ENCODE measurements around the gene BMF. TPM values are rescaled to one million over a fixed set of nuclear protein-coding genes. Genes with fewer than 3 reads are reported as not detected.

The BMF gene
- total and polyA plus RNA-seq, 2 donors (not counting 1 experiment from before 2014, with no cell fraction given): 2.2 to 8.6 TPM

DNA sequence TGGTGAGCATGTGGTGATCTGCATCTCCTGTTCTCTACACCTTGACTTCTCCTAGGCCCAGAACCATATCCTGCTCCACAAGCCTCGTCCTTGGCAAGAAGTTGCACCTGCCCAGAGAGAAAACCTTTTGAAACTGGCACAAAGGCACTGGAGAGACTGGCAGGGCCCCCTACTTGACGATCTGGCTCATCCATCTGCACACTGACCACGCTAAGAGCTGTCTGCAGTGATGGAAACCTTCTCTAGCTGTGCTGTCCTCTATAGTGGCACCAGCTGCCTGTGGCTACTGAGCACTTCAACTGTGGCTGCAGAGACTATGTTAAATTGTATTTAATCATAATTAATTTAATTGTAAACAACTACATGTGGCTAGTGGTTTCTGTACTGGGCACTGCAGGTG, 43.5 kb downstream of the BMF start:
- no peaks in the 10 kb centered on the region for H4K20me1 ChIP-seq (ENCODE audit: control insufficient read depth, extremely low read depth, insufficient read depth, low read length)
- H3K4me1 ChIP-seq (ENCODE audit: control insufficient read depth, extremely low read depth, insufficient read depth, low read length): peaks cover 15% of the 10 kb centered on the region
- DNase-seq (ENCODE audit: low read depth in 2 of 2): no peak
- no peaks in the 10 kb centered on the region for H3K36me3 ChIP-seq (ENCODE audit: control insufficient read depth, insufficient read depth, low read length)
- H3K9ac ChIP-seq (ENCODE audit: insufficient read depth, low read length): no peak overlapping the region
- TF ChIP-seq EZH2 (IDR thresholded peaks at IDR 0.05; ENCODE audit: low read length, missing control alignments): no peak
- TF ChIP-seq CTCF (conservative IDR thresholded peaks at IDR 0.05 in 1 of 2, IDR thresholded peaks at IDR 0.05 in 1 of 2; ENCODE audit: low read depth in 1 of 2, low read length in 2 of 2): no peak
- H3K27me3 ChIP-seq (ENCODE audit: control insufficient read depth, insufficient read depth, low read length): no peaks in the 10 kb centered on the region
- H3K79me2 ChIP-seq (ENCODE audit: control insufficient read depth, insufficient read depth, low read length): no peaks in the 10 kb centered on the region
- no peaks in the 10 kb centered on the region for H3K9me3 ChIP-seq (ENCODE audit: control insufficient read depth, insufficient read depth, low read depth, low read length)
- no peak overlapping the region for H3K4me2 ChIP-seq (ENCODE audit: extremely low read depth, insufficient read depth, low read length)
- H2AFZ ChIP-seq (ENCODE audit: low read length): no peak overlapping the region
- no peak overlapping the region for H3K4me3 ChIP-seq (replicated peaks in 1 of 4; ENCODE audit: control extremely low read depth in 1 of 4, insufficient read depth in 1 of 4, low read depth in 3 of 4, low read length in 4 of 4)
- no peak overlapping the region for H3K27ac ChIP-seq (ENCODE audit: insufficient read depth, low read length)

- no peak overlapping the region for H2AFZ ChIP-seq (ENCODE audit: low read length)
- no peaks in the 10 kb centered on the region for H4K20me1 ChIP-seq (ENCODE audit: control insufficient read depth, extremely low read depth, insufficient read depth, low read length)
- no peaks in the 10 kb centered on the region for H3K9me3 ChIP-seq (ENCODE audit: control insufficient read depth, insufficient read depth, low read depth, low read length)
- H3K4me2 ChIP-seq (ENCODE audit: extremely low read depth, insufficient read depth, low read length): no peak overlapping the region
- H3K27me3 ChIP-seq (ENCODE audit: control insufficient read depth, insufficient read depth, low read length): no peaks in the 10 kb centered on the region
- H3K27ac ChIP-seq (ENCODE audit: insufficient read depth, low read length): peak overlapping the region; percentile 49
- no peaks in the 10 kb centered on the region for H3K79me2 ChIP-seq (ENCODE audit: control insufficient read depth, insufficient read depth, low read length)
- DNase-seq (ENCODE audit: low read depth in 2 of 2): peak in 1 of 2 donors; percentile 78
- no peaks in the 10 kb centered on the region for H3K36me3 ChIP-seq (ENCODE audit: control insufficient read depth, insufficient read depth, low read length)
- no peak overlapping the region for H3K9ac ChIP-seq (ENCODE audit: insufficient read depth, low read length)
- TF ChIP-seq CTCF (conservative IDR thresholded peaks at IDR 0.05 in 1 of 2, IDR thresholded peaks at IDR 0.05 in 1 of 2; ENCODE audit: low read depth in 1 of 2, low read length in 2 of 2): no peak
- H3K4me1 ChIP-seq (ENCODE audit: control insufficient read depth, extremely low read depth, insufficient read depth, low read length): peaks cover 14% of the 10 kb centered on the region
- no peak overlapping the region for H3K4me3 ChIP-seq (replicated peaks in 1 of 4; ENCODE audit: control extremely low read depth in 1 of 4, insufficient read depth in 1 of 4, low read depth in 3 of 4, low read length in 4 of 4)
Observed at GRCh38 chr15:40064231-40064894, 44.3 kb downstream of the BMF start.

DNA sequence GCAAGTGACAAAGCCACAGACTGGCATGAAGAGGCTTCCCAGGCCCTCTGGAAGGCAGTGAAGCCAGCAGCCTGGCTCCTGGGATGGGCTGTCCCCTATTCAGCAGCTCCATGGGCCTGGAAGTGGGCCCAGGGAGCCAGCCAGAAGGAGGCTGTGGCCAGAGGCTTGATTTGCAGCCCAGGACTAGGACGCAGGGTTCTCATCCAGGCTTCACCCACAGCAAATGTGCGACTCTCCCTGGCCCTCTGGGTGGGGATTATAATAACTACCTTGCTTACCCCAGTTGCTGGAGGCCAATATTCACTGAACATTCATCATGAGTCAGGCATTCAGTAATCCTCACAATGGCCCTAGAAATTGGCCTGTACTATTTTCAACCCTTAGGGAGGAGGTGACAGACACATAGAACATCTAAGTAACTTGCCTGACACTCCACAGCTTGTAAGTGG, 45.1 kb downstream of the BMF start:
- no peak overlapping the region for H2AFZ ChIP-seq (ENCODE audit: low read length)
- no peaks in the 10 kb centered on the region for H4K20me1 ChIP-seq (ENCODE audit: control insufficient read depth, extremely low read depth, insufficient read depth, low read length)
- H3K27me3 ChIP-seq (ENCODE audit: control insufficient read depth, insufficient read depth, low read length): no peaks in the 10 kb centered on the region
- no peaks in the 10 kb centered on the region for H3K9me3 ChIP-seq (ENCODE audit: control insufficient read depth, insufficient read depth, low read depth, low read length)
- no peak for TF ChIP-seq EZH2 (IDR thresholded peaks at IDR 0.05; ENCODE audit: low read length, missing control alignments)
- no peak for TF ChIP-seq CTCF (conservative IDR thresholded peaks at IDR 0.05 in 1 of 2, IDR thresholded peaks at IDR 0.05 in 1 of 2; ENCODE audit: low read depth in 1 of 2, low read length in 2 of 2)
- no peak overlapping the region for H3K4me3 ChIP-seq (replicated peaks in 1 of 4; ENCODE audit: control extremely low read depth in 1 of 4, insufficient read depth in 1 of 4, low read depth in 3 of 4, low read length in 4 of 4)
- peaks cover 11% of the 10 kb centered on the region for H3K4me1 ChIP-seq (ENCODE audit: control insufficient read depth, extremely low read depth, insufficient read depth, low read length)
- DNase-seq (ENCODE audit: low read depth in 2 of 2): peak; percentile 46 to 69
- no peak overlapping the region for H3K9ac ChIP-seq (ENCODE audit: insufficient read depth, low read length)
- peak overlapping the region; percentile 29 for H3K4me2 ChIP-seq (ENCODE audit: extremely low read depth, insufficient read depth, low read length)
- no peaks in the 10 kb centered on the region for H3K36me3 ChIP-seq (ENCODE audit: control insufficient read depth, insufficient read depth, low read length)
- peak overlapping the region; percentile 49 for H3K27ac ChIP-seq (ENCODE audit: insufficient read depth, low read length)
- H3K79me2 ChIP-seq (ENCODE audit: control insufficient read depth, insufficient read depth, low read length): no peaks in the 10 kb centered on the region

Data from fibroblast of lung (primary cell).